Karpas-422 (cell line): ENCODE measurements around the gene SNX7. TPM values are rescaled to one million over a fixed set of nuclear protein-coding genes. Genes with fewer than 3 reads are reported as not detected.

ENCODE experiments used
- DNase-seq: peaks from one replicate; pipeline ENCODE4 v3.0.0-alpha.2; 2015
- H2AFZ ChIP-seq: fragments of 200-600 bp; sonication (generic); 2 replicates; pipeline ENCODE4 v1.6.1; 2014; ENCODE audit warnings: antibody characterized with exemption, low read length, mixed read lengths
- H3K27ac ChIP-seq: fragments of 200-600 bp; sonication (generic); 2 replicates; pipeline ENCODE4 v1.5.1; 2014; ENCODE audit warnings: mild to moderate bottlenecking, low read length, moderate library complexity
- H3K27me3 ChIP-seq: fragments of 200-600 bp; sonication (generic); 2 replicates; pipeline ENCODE4 v1.6.1; 2014; ENCODE audit warnings: low read length, mixed read lengths
- H3K36me3 ChIP-seq: fragments of 200-600 bp; sonication (generic); 2 replicates; pipeline ENCODE4 v1.6.1; 2014; ENCODE audit warnings: low read length, mixed read lengths; ENCODE audit not compliant: insufficient read depth
- H3K4me1 ChIP-seq: fragments of 200-600 bp; sonication (generic); 2 replicates; pipeline ENCODE4 v1.6.1; 2014; ENCODE audit warnings: mild to moderate bottlenecking, low read length, mixed read lengths
- H3K4me2 ChIP-seq: fragments of 200-600 bp; sonication (generic); 2 replicates; pipeline ENCODE4 v1.6.1; 2014; ENCODE audit warnings: low read length, low read depth, mild to moderate bottlenecking; ENCODE audit not compliant: poor library complexity, severe bottlenecking
- H3K4me3 ChIP-seq: fragments of 200-600 bp; sonication (generic); 2 replicates; pipeline ENCODE4 v1.5.1; 2014; ENCODE audit warnings: mild to moderate bottlenecking, antibody characterized with exemption, low read length, mixed read lengths
- H3K79me2 ChIP-seq: fragments of 200-600 bp; sonication (generic); 2 replicates; pipeline ENCODE4 v1.6.1; 2014; ENCODE audit warnings: mild to moderate bottlenecking, low read length, mixed read lengths
- H3K9ac ChIP-seq: fragments of 200-600 bp; sonication (generic); 2 replicates; pipeline ENCODE4 v1.6.0; 2014; ENCODE audit warnings: low read length
- H3K9me2 ChIP-seq: fragments of 200-600 bp; sonication (generic), shearing (Covaris generic); replicated peaks from 2 replicates; pipeline ENCODE4 v1.6.0; 2014; ENCODE audit warnings: mild to moderate bottlenecking, low read length, moderate library complexity; ENCODE audit not compliant: insufficient read depth
- H3K9me3 ChIP-seq: fragments of 300-700, 200-600 bp; sonication (generic); 2 replicates; pipeline ENCODE4 v1.6.1; 2014; ENCODE audit warnings: low read length, mixed read lengths
- H4K20me1 ChIP-seq: fragments of 200-600 bp; sonication (generic); 2 replicates; pipeline ENCODE4 v1.6.1; 2014; ENCODE audit warnings: mild to moderate bottlenecking, antibody characterized with exemption, low read length, low read depth; ENCODE audit not compliant: insufficient read depth
- total RNA-seq: library from RNA; depleted of rRNA; stranded (reverse); fragments of >200 nt; shearing (Covaris generic); gene quantifications from 2 replicates; pipeline ENCODE4 v1.2.3, GENCODE V29; 2014; ENCODE audit warnings: low replicate concordance; rRNA removed

SNX7 gene
- not detected in 2 replicates for total RNA-seq

- no peaks in the 10 kb centered on the region for H4K20me1 ChIP-seq
- H2AFZ ChIP-seq = no peak within 1 kb of the TSS
- no peak within 1 kb of the TSS for H3K4me2 ChIP-seq
- H3K4me1 ChIP-seq = no peaks in the 10 kb centered on the region
- H3K9me3 ChIP-seq = no peaks in the 10 kb centered on the region
- no peak for DNase-seq
- no peak within 1 kb of the TSS for H3K9ac ChIP-seq
- no peak within 1 kb of the TSS for H3K4me3 ChIP-seq
- no peaks in the 10 kb centered on the region for H3K36me3 ChIP-seq
- no peak within 1 kb of the TSS for H3K27ac ChIP-seq
- no peaks in the 10 kb centered on the region for H3K27me3 ChIP-seq
- H3K79me2 ChIP-seq = no peaks in the 10 kb centered on the region
- no peaks in the 10 kb centered on the region for H3K9me2 ChIP-seq
Observed at GRCh38 chr1:98661544-98662355, at the start of gene SNX7. SNX7 (plus strand) TSS chr1:98661721; CDS start chr1:98661732, 11 bp downstream.

DNA sequence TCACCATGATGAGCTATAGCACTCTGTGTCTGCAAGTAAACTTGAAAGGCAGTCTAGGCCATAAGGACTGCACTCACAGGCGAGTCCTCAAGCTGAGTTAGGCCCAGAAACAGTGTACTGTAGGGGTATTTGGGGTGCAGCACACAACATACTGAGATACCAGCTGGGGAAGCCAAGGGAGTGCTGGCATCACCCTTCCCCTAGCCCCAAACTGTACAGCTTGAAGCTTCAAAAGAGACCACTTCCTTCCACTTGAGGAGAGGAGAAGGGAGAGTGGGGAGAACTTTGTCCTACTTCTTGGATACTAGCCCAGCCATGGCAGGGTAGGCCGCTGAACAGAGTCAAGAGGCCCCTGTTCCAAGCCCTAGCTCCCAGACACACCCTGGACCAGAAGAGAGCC, 24.2 kb upstream of the SNX7 start:
- H4K20me1 ChIP-seq = no peaks in the 10 kb centered on the region
- H3K27ac ChIP-seq = no peak overlapping the region
- no peaks in the 10 kb centered on the region for H3K4me1 ChIP-seq
- H3K9ac ChIP-seq = no peak overlapping the region
- no peaks in the 10 kb centered on the region for H3K36me3 ChIP-seq
- 0 out of 2 replicates have a peak, but pooled peaks cover 4% of the 10 kb centered on the region for H3K9me2 ChIP-seq
- H3K9me3 ChIP-seq = no peaks in the 10 kb centered on the region
- no peak overlapping the region for H3K4me3 ChIP-seq
- no peaks in the 10 kb centered on the region for H3K79me2 ChIP-seq
- H3K27me3 ChIP-seq = no peaks in the 10 kb centered on the region
- DNase-seq = no peak
- no peak overlapping the region for H2AFZ ChIP-seq
- H3K4me2 ChIP-seq = no peak overlapping the region

DNA sequence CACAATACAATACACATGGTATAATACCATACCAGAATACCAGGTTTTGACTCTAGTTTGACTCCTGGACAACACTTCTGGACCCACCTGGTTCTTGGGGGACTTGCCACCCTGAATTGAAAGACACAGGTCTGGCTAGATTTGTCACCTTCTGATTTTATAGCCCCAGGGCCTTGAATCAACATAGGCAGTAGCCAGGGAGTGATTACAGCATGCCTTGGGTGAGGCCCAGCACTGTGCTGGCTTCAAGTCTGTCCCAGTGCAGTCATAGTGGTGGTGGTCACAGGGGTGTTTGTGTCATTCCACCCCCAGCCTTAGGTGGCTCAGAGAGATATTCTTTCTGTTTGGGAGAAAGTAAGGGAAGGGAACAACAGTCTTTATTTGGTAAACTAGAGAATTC, 23.3 kb upstream of the SNX7 start:
- no peaks in the 10 kb centered on the region for H3K79me2 ChIP-seq

GRCh38 chr1:98644510-98644909, 17.0 kb upstream of the SNX7 start:
- no peak overlapping the region for H2AFZ ChIP-seq
- no peak overlapping the region for H3K27ac ChIP-seq
- H3K4me2 ChIP-seq = no peak overlapping the region
- no peaks in the 10 kb centered on the region for H3K79me2 ChIP-seq
- 0 out of 2 replicates have a peak, but pooled peaks cover 4% of the 10 kb centered on the region for H3K9me2 ChIP-seq
- no peaks in the 10 kb centered on the region for H4K20me1 ChIP-seq
- DNase-seq = no peak
- no peaks in the 10 kb centered on the region for H3K36me3 ChIP-seq
- no peaks in the 10 kb centered on the region for H3K9me3 ChIP-seq
- H3K27me3 ChIP-seq = no peaks in the 10 kb centered on the region
- no peak overlapping the region for H3K9ac ChIP-seq
- H3K4me1 ChIP-seq = no peaks in the 10 kb centered on the region
- H3K4me3 ChIP-seq = no peak overlapping the region

More for the DNA sequence above, 23.3 kb upstream of the SNX7 start:
- Histone ChIP-seq H3K9ac (no peak overlapping the region), H3K36me3 (no peaks in the 10 kb centered on the region), H3K4me2 (no peak overlapping the region), H3K27me3 (no peaks in the 10 kb centered on the region), H3K4me3 (no peak overlapping the region), H3K4me1 (no peaks in the 10 kb centered on the region), H4K20me1 (no peaks in the 10 kb centered on the region), H3K9me3 (no peaks in the 10 kb centered on the region), H3K9me2 (0 out of 2 replicates have a peak, but pooled peaks cover 4% of the 10 kb centered on the region), H2AFZ (no peak overlapping the region), H3K27ac (no peak overlapping the region)
- no peak for DNase-seq

GRCh38 chr1:98651116-98651632, 10.3 kb upstream of the SNX7 start:
- H3K9ac ChIP-seq = no peak overlapping the region
- H3K9me3 ChIP-seq = no peaks in the 10 kb centered on the region
- no peak overlapping the region for H2AFZ ChIP-seq
- H3K79me2 ChIP-seq = no peaks in the 10 kb centered on the region
- H3K27ac ChIP-seq = no peak overlapping the region
- no peak overlapping the region for H3K4me3 ChIP-seq
- no peak for DNase-seq
- no peak overlapping the region for H3K4me2 ChIP-seq
- no peaks in the 10 kb centered on the region for H3K36me3 ChIP-seq
- H3K4me1 ChIP-seq = no peaks in the 10 kb centered on the region
- H4K20me1 ChIP-seq = no peaks in the 10 kb centered on the region
- no peaks in the 10 kb centered on the region for H3K27me3 ChIP-seq
- H3K9me2 ChIP-seq = no peaks in the 10 kb centered on the region

- no peak overlapping the region for H3K9ac ChIP-seq
- no peaks in the 10 kb centered on the region for H3K9me3 ChIP-seq
- no peak overlapping the region for H3K4me2 ChIP-seq
- H2AFZ ChIP-seq = no peak overlapping the region
- H4K20me1 ChIP-seq = no peaks in the 10 kb centered on the region
- no peak overlapping the region for H3K4me3 ChIP-seq
- no peaks in the 10 kb centered on the region for H3K36me3 ChIP-seq
- no peaks in the 10 kb centered on the region for H3K9me2 ChIP-seq
- H3K79me2 ChIP-seq = no peaks in the 10 kb centered on the region
- no peaks in the 10 kb centered on the region for H3K4me1 ChIP-seq
- H3K27me3 ChIP-seq = no peaks in the 10 kb centered on the region
- H3K27ac ChIP-seq = no peak overlapping the region
- no peak for DNase-seq
Observed at GRCh38 chr1:98653123-98653522, 8.4 kb upstream of the SNX7 start.

GRCh38 chr1:98659879-98660278, 1.6 kb upstream of the SNX7 start:
- no peak overlapping the region for H2AFZ ChIP-seq
- H3K36me3 ChIP-seq = no peaks in the 10 kb centered on the region
- H3K9me2 ChIP-seq = no peaks in the 10 kb centered on the region
- no peak overlapping the region for H3K27ac ChIP-seq
- DNase-seq = no peak
- no peak overlapping the region for H3K9ac ChIP-seq
- H3K79me2 ChIP-seq = no peaks in the 10 kb centered on the region
- H3K9me3 ChIP-seq = no peaks in the 10 kb centered on the region
- no peaks in the 10 kb centered on the region for H3K4me1 ChIP-seq
- no peak overlapping the region for H3K4me3 ChIP-seq
- no peaks in the 10 kb centered on the region for H3K27me3 ChIP-seq
- H4K20me1 ChIP-seq = no peaks in the 10 kb centered on the region
- no peak overlapping the region for H3K4me2 ChIP-seq

GRCh38 chr1:98660940-98661543, 479 bp upstream of the SNX7 start:
- no peak overlapping the region for H2AFZ ChIP-seq
- H3K4me3 ChIP-seq = no peak overlapping the region
- no peaks in the 10 kb centered on the region for H3K9me3 ChIP-seq
- DNase-seq = no peak
- H3K36me3 ChIP-seq = no peaks in the 10 kb centered on the region
- H3K4me1 ChIP-seq = no peaks in the 10 kb centered on the region
- no peaks in the 10 kb centered on the region for H3K9me2 ChIP-seq
- H3K27me3 ChIP-seq = no peaks in the 10 kb centered on the region
- H4K20me1 ChIP-seq = no peaks in the 10 kb centered on the region
- H3K4me2 ChIP-seq = no peak overlapping the region
- no peak overlapping the region for H3K9ac ChIP-seq
- H3K79me2 ChIP-seq = no peaks in the 10 kb centered on the region
- H3K27ac ChIP-seq = no peak overlapping the region
